HG03469 (cell line): ENCODE measurements around the gene STXBP6.

Experiments
- ATAC-seq: cut with Tn5 transposase; IDR thresholded peaks from one replicate; pipeline ENCODE4 v1.9.1; 2021; ENCODE audit warnings: mild to moderate bottlenecking, moderate library complexity, moderate number of reproducible peaks; ENCODE audit not compliant: unreplicated experiment

The STXBP6 gene

GRCh38 chr14:24892497-24893051, 157.4 kb downstream of the STXBP6 start:
- ATAC-seq: no peak

GRCh38 chr14:24891987-24892496, 157.9 kb downstream of the STXBP6 start:
- ATAC-seq: no peak

GRCh38 chr14:24890716-24891115, 159.2 kb downstream of the STXBP6 start:
- ATAC-seq: no peak

DNA sequence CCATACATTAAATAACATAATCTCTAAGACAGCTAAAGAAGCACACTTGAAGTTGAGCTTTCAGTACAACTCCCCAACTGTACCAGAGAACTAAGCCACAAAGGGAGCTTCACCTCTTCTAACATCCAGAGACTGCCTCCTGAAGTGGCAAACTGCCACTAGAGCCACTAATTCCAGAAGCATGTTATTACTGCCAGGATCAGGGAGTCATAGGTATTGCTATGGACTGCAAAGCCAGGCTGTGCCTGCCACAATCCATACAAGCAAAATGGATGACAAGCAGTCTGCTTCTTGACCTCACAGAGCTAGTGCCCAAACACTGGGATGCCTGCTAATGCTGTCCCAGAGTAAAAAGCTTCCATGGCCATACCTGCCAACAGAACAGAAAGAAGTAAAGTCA, 160.1 kb downstream of the STXBP6 start:
- ATAC-seq: no peak

- no peak for ATAC-seq
Measured at GRCh38 chr14:24888532-24888931, 161.4 kb downstream of the STXBP6 start.

- ATAC-seq: no peak
Measured at GRCh38 chr14:24887623-24888304, 162.2 kb downstream of the STXBP6 start.

GRCh38 chr14:24885410-24885913, 164.5 kb downstream of the STXBP6 start:
- no peak for ATAC-seq

GRCh38 chr14:24883576-24883975, 166.4 kb downstream of the STXBP6 start:
- no peak for ATAC-seq

DNA sequence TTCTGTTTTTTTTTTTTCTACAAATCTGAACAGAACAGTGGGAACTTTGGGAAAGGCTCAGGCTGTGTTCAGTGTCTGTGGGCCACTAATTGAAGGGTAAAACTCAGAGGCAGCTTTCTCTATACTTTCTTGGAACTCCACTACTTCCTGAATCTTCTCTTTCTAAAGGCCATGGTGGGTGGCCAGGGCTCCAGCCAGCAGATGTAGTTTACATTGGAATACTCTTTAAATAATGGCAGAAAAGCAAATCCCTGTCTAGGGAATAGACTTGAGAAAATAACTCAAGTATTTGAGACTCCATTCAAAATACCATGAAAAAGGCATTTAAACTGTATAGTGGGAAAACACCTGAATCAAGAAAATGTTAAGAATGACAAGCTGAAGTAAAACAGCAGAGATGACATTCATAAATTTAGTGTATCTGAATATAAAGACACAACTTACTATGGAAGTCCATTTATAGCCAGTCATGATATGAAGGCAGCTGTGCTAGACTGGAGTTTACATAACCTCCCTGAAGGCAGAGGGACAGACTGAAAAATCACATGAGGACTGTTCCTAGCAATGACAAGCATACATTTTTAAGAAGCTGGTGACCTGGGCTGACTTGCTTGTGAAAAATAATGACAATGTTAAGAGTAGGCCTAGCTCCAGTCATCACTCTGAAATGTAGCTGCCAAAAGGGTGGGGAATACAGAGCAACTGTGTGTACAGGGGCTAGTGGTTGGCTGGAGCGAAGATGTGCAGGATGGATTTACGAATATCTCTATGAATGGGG, 168.6 kb downstream of the STXBP6 start:
- ATAC-seq: no peak

GRCh38 chr14:24880689-24881088, 169.3 kb downstream of the STXBP6 start:
- no peak for ATAC-seq

DNA sequence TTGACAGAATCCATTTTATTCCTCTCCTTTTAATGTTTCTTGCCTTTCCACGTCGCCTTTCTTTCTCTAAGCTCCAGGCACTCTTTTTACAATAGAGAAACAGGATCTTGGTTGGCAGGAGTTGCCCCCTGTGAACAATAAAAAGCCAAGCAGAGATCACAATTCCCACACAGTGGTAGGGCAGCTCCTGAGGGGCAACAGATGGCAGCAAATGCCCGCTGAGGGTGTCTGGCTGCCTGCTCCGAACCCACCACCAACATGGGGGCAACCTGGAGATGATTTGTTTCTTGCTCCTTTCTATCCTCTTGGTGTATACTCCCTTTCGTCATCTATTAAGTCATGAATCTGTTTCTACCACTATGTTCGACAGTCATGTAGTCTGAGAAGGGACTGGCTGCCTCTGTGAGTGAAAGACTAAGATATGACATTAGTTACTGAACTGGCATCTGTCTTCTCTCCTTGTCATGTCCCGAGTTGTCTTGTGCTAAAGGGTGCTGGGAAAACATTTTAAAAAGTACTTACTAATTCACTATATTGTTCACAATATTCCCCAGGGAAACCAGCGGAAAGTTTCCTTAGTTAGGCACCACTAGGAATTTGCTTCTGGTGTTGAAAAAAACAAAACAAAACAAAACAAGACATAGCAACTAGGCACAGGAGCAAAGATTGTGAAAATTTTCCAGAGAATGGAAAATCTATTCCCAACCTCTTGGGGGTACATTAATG, 170.1 kb downstream of the STXBP6 start:
- ATAC-seq: no peak

DNA sequence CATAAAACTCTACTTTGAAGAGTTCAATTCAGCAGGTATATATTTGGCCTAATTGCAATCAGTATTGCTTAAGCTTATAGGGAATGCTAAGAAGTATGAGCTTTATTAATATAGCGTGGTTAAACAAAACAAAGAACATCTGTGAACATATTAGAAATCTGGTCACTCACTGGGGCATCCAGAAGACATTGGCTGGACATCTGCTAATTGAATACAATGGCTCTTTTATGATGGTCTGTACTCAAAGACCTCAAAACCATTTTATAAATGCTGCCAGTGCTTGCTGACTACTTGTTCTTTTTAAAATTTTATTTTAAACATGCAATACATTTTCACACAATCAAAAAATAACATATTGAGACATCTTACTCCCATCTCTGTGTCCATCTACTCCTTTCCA, 173.0 kb downstream of the STXBP6 start:
- no peak for ATAC-seq

DNA sequence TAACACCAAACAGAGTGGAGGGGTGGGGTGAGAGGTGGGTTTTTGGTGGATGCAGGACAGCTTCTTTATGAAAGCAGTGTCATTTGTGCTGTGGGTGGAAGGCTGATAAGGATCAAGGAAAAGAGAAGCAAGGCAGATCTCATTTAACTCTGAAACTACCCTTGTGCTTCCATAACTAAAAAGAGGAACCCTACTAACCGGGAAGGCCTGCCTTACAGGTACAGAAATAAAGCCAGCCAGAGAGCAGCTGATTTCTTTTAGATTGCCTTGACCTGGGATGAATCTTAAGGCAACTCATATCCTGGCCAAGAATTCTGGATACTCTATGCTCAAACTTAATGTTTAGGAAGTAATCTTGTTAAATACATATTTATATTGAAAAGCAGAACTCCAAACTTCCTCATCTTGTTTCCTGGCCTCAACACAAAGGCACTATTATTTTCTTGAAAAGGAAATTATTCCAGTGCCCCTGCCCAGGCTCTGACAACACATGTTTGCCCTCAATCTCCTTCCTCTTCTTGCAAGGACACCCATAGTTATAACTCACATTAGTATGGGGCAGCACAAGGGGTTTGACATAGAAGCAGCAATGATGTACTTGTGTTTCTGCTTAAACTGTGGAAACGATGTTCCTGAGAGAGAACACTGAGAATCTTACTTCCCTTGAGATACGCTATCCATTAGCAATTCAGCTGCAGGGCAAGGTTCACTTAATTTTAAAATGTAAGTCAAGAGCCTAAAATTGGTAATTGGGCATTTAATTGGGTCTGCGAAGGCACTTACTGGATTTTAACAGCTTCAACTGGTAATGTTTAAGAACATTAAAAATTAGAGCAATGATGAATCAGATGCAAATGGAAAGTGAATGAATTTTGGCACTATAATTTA, 173.7 kb downstream of the STXBP6 start:
- ATAC-seq: no peak

DNA sequence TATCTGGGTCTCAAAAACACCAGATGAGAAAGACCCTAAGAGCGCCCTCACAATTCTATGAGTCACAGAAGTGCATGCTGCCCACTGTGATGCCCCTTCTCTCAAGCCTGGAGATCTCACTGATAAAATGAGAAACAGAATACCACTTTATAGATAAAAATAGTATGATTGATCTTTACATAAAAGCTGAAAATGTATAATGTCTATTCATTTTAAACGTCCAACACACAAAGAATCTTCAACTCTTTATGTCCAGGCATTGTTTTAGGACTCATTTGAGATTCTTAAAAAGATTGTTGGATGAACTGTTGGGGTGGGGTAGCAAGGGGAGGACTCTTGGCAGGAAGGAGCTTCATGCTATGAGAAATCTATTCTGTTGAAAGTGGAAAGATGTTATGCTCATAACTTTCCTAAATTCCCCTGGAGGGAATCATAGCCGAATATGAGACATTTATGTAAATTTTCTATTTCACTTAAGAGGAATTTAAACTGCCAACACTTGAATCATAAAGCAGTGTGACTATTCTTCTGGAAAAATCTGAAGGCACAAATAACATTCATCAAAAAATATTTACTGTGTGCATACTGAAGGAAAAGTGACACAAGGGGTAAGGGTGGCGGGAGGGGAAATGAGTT, 174.6 kb downstream of the STXBP6 start:
- no peak for ATAC-seq

GRCh38 chr14:24874514-24875202, 175.3 kb downstream of the STXBP6 start:
- no peak for ATAC-seq

DNA sequence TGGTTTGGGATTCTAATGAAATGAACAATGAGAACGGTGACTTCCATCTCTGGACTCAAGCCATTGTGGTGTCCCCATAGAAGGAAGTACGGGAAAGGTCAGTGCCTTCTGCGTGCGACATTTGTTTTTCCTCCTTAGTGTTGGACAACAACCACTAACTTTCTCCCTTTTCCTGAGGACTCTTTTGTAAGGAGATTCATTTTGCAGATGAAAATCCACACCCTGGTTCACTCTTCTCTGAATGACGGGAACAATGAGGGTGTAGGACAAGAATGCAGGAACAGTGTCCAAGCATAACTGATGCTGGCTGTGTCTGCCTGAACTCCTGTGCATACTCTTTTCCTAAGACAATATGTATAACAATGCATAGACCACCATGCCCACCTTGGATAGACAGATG, 176.4 kb downstream of the STXBP6 start:
- no peak for ATAC-seq

DNA sequence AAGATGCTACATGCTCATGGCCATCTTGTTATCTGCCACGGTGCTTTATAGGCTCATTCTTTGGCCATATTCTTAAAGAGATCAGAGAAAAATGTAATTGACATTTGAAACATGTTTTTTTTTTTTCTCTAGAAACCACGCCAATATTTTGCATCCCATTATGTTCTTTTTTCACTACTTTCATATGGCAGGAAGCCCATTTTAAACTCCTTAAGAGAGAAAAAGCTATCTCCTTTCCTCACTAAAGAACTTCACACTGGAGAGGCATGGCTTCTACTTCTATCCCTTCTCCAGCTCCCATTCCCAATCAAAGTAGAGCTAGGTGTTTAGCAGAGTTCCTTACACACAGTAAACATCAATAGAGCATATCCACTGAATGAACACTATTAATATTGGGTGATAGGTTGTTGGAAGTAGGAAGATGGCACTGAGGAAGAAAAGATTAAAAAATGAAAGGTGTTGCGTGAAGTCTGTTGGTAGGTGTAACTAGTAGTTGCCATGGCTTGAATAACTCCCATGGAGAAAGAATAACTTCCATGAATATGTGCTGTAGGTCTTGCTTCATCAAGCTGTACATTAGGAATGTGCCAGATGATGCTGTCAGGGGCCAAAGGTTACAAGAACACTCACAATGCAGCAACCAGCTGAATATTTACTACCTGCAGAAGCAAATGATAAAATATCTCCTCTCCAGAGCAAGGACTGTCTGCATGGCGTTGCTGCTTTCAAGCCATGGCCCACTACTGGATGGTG, 178.8 kb downstream of the STXBP6 start:
- no peak for ATAC-seq

DNA sequence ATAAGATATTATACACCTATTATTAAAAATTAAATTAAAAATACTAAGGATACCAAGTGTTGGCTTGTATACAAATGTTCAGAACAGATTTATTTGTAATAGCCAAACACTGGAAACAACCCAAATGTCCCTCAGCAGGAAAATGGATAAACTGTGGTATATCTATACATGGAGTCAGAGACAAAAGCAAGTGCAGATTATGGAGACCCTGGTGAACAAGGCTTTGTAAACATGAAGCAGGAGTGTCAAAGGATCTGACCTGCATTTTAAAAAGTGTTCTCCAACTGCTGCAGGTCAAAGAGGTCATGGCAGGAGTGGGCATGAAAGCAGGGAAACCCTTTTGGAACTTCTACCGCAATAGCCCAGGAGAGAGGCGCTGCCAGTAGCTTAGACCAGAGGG, 181.6 kb downstream of the STXBP6 start:
- no peak for ATAC-seq
